ENCODE results near the gene NELFCD.
"Not testable (repeated sequence)": the region's sequence is repeated elsewhere in the genome, so short reads cannot be mapped to it uniquely, and the experiment has no call there.

The NELFCD gene

GRCh38 chr20:59037386-59037785 is 56.3 kb downstream of the NELFCD start:
- H3K4me1 ChIP-seq (ENCODE audit: low read length) = peaks cover 16% of the 10 kb centered on the region; the same call in 1 of the 2 replicates
- no peak overlapping the region for H3K9ac ChIP-seq (ENCODE audit: low read length)
- H3K36me3 ChIP-seq (replicated peaks; ENCODE audit: insufficient read depth, low read length) = peaks cover 12% of the 10 kb centered on the region
- no peaks in the 10 kb centered on the region for H3K9me2 ChIP-seq (replicated peaks; ENCODE audit: insufficient read depth, low read length)
- H3K9me3 ChIP-seq (replicated peaks; ENCODE audit: insufficient read depth, low read length) = no peaks in the 10 kb centered on the region
- H3K27me3 ChIP-seq (replicated peaks; ENCODE audit: insufficient read depth, low read length) = no peaks in the 10 kb centered on the region
- H3K4me3 ChIP-seq (ENCODE audit: low read length) = no peak overlapping the region
- H3K4me2 ChIP-seq (ENCODE audit: low read depth, low read length) = no peak overlapping the region
- no peak overlapping the region for H3K27ac ChIP-seq (ENCODE audit: low read length)
- H4K20me1 ChIP-seq (ENCODE audit: insufficient read depth, low read length) = 0 out of 2 replicates have a peak, but pooled peaks cover 4% of the 10 kb centered on the region
- no peak for DNase-seq
- H2AFZ ChIP-seq (ENCODE audit: low read length) = no peak overlapping the region
- TF ChIP-seq EZH2phosphoT487 (IDR thresholded peaks at IDR 0.05; ENCODE audit: low read length) (no peak), EZH2 (optimal IDR thresholded peaks at IDR 0.05; ENCODE audit: low read depth, low read length) (no peak), CTCF (IDR thresholded peaks at IDR 0.05; ENCODE audit: low read length) (no peak)
- peaks cover 71% of the 10 kb centered on the region for H3K79me2 ChIP-seq (ENCODE audit: low read length)
- H3F3A ChIP-seq (ENCODE audit: insufficient read depth, low read length) = peaks cover 14% of the 10 kb centered on the region

DNA sequence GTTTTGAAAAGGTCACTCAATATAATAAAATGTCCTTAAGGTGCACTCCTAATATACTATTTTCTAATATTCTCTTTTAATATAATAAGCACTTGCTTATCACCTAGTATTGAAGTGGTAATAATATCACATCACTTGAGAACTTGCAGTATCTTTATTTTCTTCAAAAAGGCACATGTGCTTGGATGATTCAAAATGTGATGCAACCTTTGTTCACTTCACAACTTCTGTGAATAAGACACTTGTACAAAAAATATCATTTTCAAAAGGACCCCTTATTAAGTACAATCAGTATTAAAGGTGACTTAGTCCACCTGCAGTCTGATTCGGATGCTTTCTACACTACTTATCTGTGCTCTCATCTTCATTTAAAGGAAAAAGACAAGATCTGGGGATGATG is 58.2 kb downstream of the NELFCD start:
- Histone ChIP-seq H3K36me3 (replicated peaks; ENCODE audit: insufficient read depth, low read length) (peaks cover 12% of the 10 kb centered on the region), H3K4me1 (ENCODE audit: low read length) (peaks cover 14% of the 10 kb centered on the region), H4K20me1 (ENCODE audit: insufficient read depth, low read length) (0 out of 2 replicates have a peak, but pooled peaks cover 4% of the 10 kb centered on the region), H3K9me2 (replicated peaks; ENCODE audit: insufficient read depth, low read length) (no peaks in the 10 kb centered on the region), H3K9me3 (replicated peaks; ENCODE audit: insufficient read depth, low read length) (no peaks in the 10 kb centered on the region), H3K9ac (ENCODE audit: low read length) (no peak overlapping the region), H2AFZ (ENCODE audit: low read length) (no peak overlapping the region), H3K27ac (ENCODE audit: low read length) (no peak overlapping the region), H3K79me2 (ENCODE audit: low read length) (peaks cover 73% of the 10 kb centered on the region), H3K27me3 (replicated peaks; ENCODE audit: insufficient read depth, low read length) (no peaks in the 10 kb centered on the region), H3F3A (ENCODE audit: insufficient read depth, low read length) (no peaks in the 10 kb centered on the region), H3K4me2 (ENCODE audit: low read depth, low read length) (no peak overlapping the region), H3K4me3 (ENCODE audit: low read length) (no peak overlapping the region)
- no peak for DNase-seq
- TF ChIP-seq EZH2 (optimal IDR thresholded peaks at IDR 0.05; ENCODE audit: low read depth, low read length) (no peak), EZH2phosphoT487 (IDR thresholded peaks at IDR 0.05; ENCODE audit: low read length) (no peak), CTCF (IDR thresholded peaks at IDR 0.05; ENCODE audit: low read length) (no peak)

- peak overlapping the region; percentile 72; the same call in 1 of the 2 replicates for H3K4me2 ChIP-seq (ENCODE audit: low read depth, low read length)
- DNase-seq = no peak
- H3K9ac ChIP-seq (ENCODE audit: low read length) = no peak overlapping the region
- H3K36me3 ChIP-seq (replicated peaks; ENCODE audit: insufficient read depth, low read length) = peaks cover 12% of the 10 kb centered on the region
- H3K27ac ChIP-seq (ENCODE audit: low read length) = no peak overlapping the region
- no peaks in the 10 kb centered on the region for H3K9me2 ChIP-seq (replicated peaks; ENCODE audit: insufficient read depth, low read length)
- TF ChIP-seq EZH2 (optimal IDR thresholded peaks at IDR 0.05; ENCODE audit: low read depth, low read length) (no peak), EZH2phosphoT487 (IDR thresholded peaks at IDR 0.05; ENCODE audit: low read length) (no peak), CTCF (IDR thresholded peaks at IDR 0.05; ENCODE audit: low read length) (no peak)
- H3K9me3 ChIP-seq (replicated peaks; ENCODE audit: insufficient read depth, low read length) = no peaks in the 10 kb centered on the region
- no peak overlapping the region for H3K4me3 ChIP-seq (ENCODE audit: low read length)
- H3K27me3 ChIP-seq (replicated peaks; ENCODE audit: insufficient read depth, low read length) = no peaks in the 10 kb centered on the region
- 0 out of 2 replicates have a peak, but pooled peaks cover 4% of the 10 kb centered on the region for H4K20me1 ChIP-seq (ENCODE audit: insufficient read depth, low read length)
- H3K4me1 ChIP-seq (ENCODE audit: low read length) = peaks cover 14% of the 10 kb centered on the region
- H2AFZ ChIP-seq (ENCODE audit: low read length) = no peak overlapping the region
- peaks cover 69% of the 10 kb centered on the region for H3K79me2 ChIP-seq (ENCODE audit: low read length)
- H3F3A ChIP-seq (ENCODE audit: insufficient read depth, low read length) = no peaks in the 10 kb centered on the region
These were observed 59.6 kb downstream of the NELFCD start for GRCh38 chr20:59040667-59041066.

GRCh38 chr20:59041487-59041886 is 60.4 kb downstream of the NELFCD start:
- peaks cover 60% of the 10 kb centered on the region for H3K79me2 ChIP-seq (ENCODE audit: low read length)
- not testable (repeated sequence) for H3F3A ChIP-seq (ENCODE audit: insufficient read depth, low read length); H3K27ac ChIP-seq (ENCODE audit: low read length); H3K9me3 ChIP-seq (replicated peaks; ENCODE audit: insufficient read depth, low read length); H3K9me2 ChIP-seq (replicated peaks; ENCODE audit: insufficient read depth, low read length); H3K27me3 ChIP-seq (replicated peaks; ENCODE audit: insufficient read depth, low read length); DNase-seq; H2AFZ ChIP-seq (ENCODE audit: low read length); H4K20me1 ChIP-seq (ENCODE audit: insufficient read depth, low read length)
- peak overlapping the region; percentile 72; the same call in 1 of the 2 replicates for H3K9ac ChIP-seq (ENCODE audit: low read length)
- H3K4me3 ChIP-seq (ENCODE audit: low read length) = peak overlapping the region; percentile 81
- peaks cover 14% of the 10 kb centered on the region for H3K4me1 ChIP-seq (ENCODE audit: low read length)
- peak overlapping the region; percentile 72 for H3K4me2 ChIP-seq (ENCODE audit: low read depth, low read length)
- peaks cover 12% of the 10 kb centered on the region for H3K36me3 ChIP-seq (replicated peaks; ENCODE audit: insufficient read depth, low read length)
